ENCODE measurements around the gene DNM3. TPM values are rescaled to one million over a fixed set of nuclear protein-coding genes. Genes with fewer than 3 reads are reported as not detected.

Gene DNM3
- total RNA-seq, 1 experiment from 2014 or later: 0.71 TPM

DNA sequence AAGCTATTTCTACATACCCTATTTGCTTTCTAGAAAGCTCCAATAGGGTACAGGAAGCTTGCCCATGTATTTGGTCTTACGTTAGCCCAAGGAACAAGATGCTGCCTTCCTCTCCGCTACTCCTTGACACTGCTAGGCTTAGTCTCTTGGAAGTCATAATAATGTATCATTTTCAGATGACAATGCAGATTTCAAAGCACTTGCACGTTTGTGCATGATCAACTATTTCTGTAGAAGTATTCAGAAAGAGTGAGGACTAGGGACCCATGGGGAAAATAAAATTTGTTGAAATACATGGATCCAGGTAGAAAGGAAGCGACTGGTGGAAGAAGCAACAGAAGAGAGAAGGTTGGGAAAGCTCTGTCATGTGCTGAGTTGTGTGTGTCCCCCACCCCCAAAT, 367.3 kb downstream of the DNM3 start:
- intact Hi-C loops (cut with micrococcal nuclease; ENCODE audit: unreplicated experiment): no loop called here
- no TSS peak for BruUV-seq (replicated peaks)
- Histone ChIP-seq H3K4me1 (ENCODE audit: insufficient read depth, low read length, poor library complexity, severe bottlenecking) (no peaks in the 10 kb centered on the region), H3K9me3 (ENCODE audit: low read depth, low read length, poor library complexity, severe bottlenecking) (no peaks in the 10 kb centered on the region), H3K36me3 (ENCODE audit: insufficient read depth, low read length, poor library complexity, severe bottlenecking) (no peaks in the 10 kb centered on the region), H3K27me3 (replicated peaks; ENCODE audit: insufficient read depth, low read depth, low read length, poor library complexity) (no peaks in the 10 kb centered on the region), H3K27ac (ENCODE audit: low read depth, low read length, poor library complexity, severe bottlenecking) (no peak overlapping the region), H3K4me3 (ENCODE audit: low read depth, low read length, poor library complexity, severe bottlenecking) (no peak overlapping the region)
- DNase-seq (ENCODE audit: low spot score): no peak
- CTCF ChIA-PET: no interaction called here
- POLR2A ChIA-PET (ENCODE audit: low non-redundant PET): no interaction called here
- no peak for TF ChIP-seq EZH2 (IDR thresholded peaks at IDR 0.05; ENCODE audit: borderline replicate concordance, low read depth, low read length, poor library complexity, severe bottlenecking)

DNA sequence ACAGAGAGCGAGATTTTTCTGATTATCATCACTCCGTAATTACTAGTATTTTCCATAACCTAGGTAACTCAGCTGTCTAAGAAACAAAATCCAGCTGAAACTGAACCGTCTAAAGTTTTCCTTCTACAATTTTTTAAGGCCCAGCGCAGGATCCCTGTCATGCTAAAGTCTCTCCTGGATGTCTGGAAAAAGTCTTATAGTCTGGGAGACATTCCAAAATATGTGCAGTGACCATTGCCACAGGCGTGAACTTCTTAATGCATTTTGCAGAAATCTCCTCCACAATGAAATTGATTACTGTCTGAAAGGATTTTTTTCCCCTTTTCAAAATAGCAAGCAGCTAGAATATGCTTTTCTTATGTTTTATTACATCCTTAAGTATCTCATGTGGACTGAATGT, 369.9 kb downstream of the DNM3 start:
- H3K4me1 ChIP-seq (ENCODE audit: insufficient read depth, low read length, poor library complexity, severe bottlenecking): no peaks in the 10 kb centered on the region
- H3K27ac ChIP-seq (ENCODE audit: low read depth, low read length, poor library complexity, severe bottlenecking): no peak overlapping the region
- no peaks in the 10 kb centered on the region for H3K9me3 ChIP-seq (ENCODE audit: low read depth, low read length, poor library complexity, severe bottlenecking)
- H3K36me3 ChIP-seq (ENCODE audit: insufficient read depth, low read length, poor library complexity, severe bottlenecking): no peaks in the 10 kb centered on the region
- ChIA-PET POLR2A (ENCODE audit: low non-redundant PET) (no interaction called here), CTCF (no interaction called here)
- no peak for DNase-seq (ENCODE audit: low spot score)
- H3K4me3 ChIP-seq (ENCODE audit: low read depth, low read length, poor library complexity, severe bottlenecking): no peak overlapping the region
- no peaks in the 10 kb centered on the region for H3K27me3 ChIP-seq (replicated peaks; ENCODE audit: insufficient read depth, low read depth, low read length, poor library complexity)
- TF ChIP-seq, protein P1, sequence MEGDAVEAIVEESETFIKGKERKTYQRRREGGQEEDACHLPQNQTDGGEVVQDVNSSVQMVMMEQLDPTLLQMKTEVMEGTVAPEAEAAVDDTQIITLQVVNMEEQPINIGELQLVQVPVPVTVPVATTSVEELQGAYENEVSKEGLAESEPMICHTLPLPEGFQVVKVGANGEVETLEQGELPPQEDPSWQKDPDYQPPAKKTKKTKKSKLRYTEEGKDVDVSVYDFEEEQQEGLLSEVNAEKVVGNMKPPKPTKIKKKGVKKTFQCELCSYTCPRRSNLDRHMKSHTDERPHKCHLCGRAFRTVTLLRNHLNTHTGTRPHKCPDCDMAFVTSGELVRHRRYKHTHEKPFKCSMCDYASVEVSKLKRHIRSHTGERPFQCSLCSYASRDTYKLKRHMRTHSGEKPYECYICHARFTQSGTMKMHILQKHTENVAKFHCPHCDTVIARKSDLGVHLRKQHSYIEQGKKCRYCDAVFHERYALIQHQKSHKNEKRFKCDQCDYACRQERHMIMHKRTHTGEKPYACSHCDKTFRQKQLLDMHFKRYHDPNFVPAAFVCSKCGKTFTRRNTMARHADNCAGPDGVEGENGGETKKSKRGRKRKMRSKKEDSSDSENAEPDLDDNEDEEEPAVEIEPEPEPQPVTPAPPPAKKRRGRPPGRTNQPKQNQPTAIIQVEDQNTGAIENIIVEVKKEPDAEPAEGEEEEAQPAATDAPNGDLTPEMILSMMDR (conservative IDR thresholded peaks at IDR 0.05; ENCODE audit: low read depth, low read length): no peak
- no peak for TF ChIP-seq EZH2 (IDR thresholded peaks at IDR 0.05; ENCODE audit: borderline replicate concordance, low read depth, low read length, poor library complexity, severe bottlenecking)
- BruUV-seq (replicated peaks): no TSS peak
- intact Hi-C loops (cut with micrococcal nuclease; ENCODE audit: unreplicated experiment): no loop called here

DNA sequence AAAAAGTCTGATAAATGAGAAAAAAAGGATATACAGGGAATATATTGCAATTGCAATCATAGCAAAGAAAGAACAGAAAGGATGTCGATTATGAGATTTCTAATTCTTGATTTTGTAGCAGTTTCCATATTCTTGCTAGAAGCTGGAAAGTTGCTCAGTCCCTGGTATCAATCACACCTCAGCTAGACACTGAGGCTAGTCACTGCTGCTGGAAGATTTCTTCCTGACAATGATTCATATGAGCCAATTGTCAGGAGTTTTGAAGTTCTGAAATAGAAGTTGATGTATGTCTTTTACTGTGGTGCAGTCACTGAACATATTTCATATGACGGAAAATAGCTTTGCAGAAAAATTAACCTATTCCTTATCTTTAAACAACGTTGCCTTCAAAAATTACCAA, 370.8 kb downstream of the DNM3 start:
- H3K36me3 ChIP-seq (ENCODE audit: insufficient read depth, low read length, poor library complexity, severe bottlenecking): no peaks in the 10 kb centered on the region
- no peak for TF ChIP-seq EZH2 (IDR thresholded peaks at IDR 0.05; ENCODE audit: borderline replicate concordance, low read depth, low read length, poor library complexity, severe bottlenecking)
- TF ChIP-seq, protein P1 (conservative IDR thresholded peaks at IDR 0.05; ENCODE audit: low read depth, low read length): no peak
- no peak overlapping the region for H3K4me3 ChIP-seq (ENCODE audit: low read depth, low read length, poor library complexity, severe bottlenecking)
- no peak overlapping the region for H3K27ac ChIP-seq (ENCODE audit: low read depth, low read length, poor library complexity, severe bottlenecking)
- no peaks in the 10 kb centered on the region for H3K27me3 ChIP-seq (replicated peaks; ENCODE audit: insufficient read depth, low read depth, low read length, poor library complexity)
- no peaks in the 10 kb centered on the region for H3K9me3 ChIP-seq (ENCODE audit: low read depth, low read length, poor library complexity, severe bottlenecking)
- CTCF ChIA-PET: no interaction called here
- POLR2A ChIA-PET (ENCODE audit: low non-redundant PET): no interaction called here
- no peaks in the 10 kb centered on the region for H3K4me1 ChIP-seq (ENCODE audit: insufficient read depth, low read length, poor library complexity, severe bottlenecking)
- DNase-seq (ENCODE audit: low spot score): no peak
- intact Hi-C loops (cut with micrococcal nuclease; ENCODE audit: unreplicated experiment): no loop called here
- no TSS peak for BruUV-seq (replicated peaks)

DNA sequence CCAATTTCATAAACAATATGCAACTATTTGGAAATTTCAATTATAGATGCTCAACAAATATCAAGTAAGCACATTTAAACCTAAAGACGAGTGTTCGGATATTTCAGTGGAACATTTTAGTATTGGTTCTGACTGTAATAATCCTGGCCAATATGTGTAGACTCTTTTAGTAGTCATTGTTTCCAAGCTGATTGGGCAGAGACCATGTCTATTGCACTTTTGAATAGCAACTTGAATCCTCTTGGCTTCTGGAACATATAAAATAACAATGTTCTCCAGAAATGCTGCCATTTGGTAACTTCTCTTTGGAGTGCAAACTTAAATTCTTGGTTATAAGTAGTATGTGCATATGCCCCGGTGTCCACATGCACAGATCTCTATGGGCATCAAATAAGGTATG, 373.7 kb downstream of the DNM3 start:
- ChIA-PET CTCF (no interaction called here), POLR2A (ENCODE audit: low non-redundant PET) (no interaction called here)
- no peak overlapping the region for H3K4me3 ChIP-seq (ENCODE audit: low read depth, low read length, poor library complexity, severe bottlenecking)
- BruUV-seq (replicated peaks): no TSS peak
- H3K27ac ChIP-seq (ENCODE audit: low read depth, low read length, poor library complexity, severe bottlenecking): no peak overlapping the region
- no peaks in the 10 kb centered on the region for H3K27me3 ChIP-seq (replicated peaks; ENCODE audit: insufficient read depth, low read depth, low read length, poor library complexity)
- intact Hi-C loops (cut with micrococcal nuclease; ENCODE audit: unreplicated experiment): no loop called here
- no peak for DNase-seq (ENCODE audit: low spot score)
- no peaks in the 10 kb centered on the region for H3K36me3 ChIP-seq (ENCODE audit: insufficient read depth, low read length, poor library complexity, severe bottlenecking)
- H3K9me3 ChIP-seq (ENCODE audit: low read depth, low read length, poor library complexity, severe bottlenecking): no peaks in the 10 kb centered on the region
- H3K4me1 ChIP-seq (ENCODE audit: insufficient read depth, low read length, poor library complexity, severe bottlenecking): no peaks in the 10 kb centered on the region
- no peak for TF ChIP-seq EZH2 (IDR thresholded peaks at IDR 0.05; ENCODE audit: borderline replicate concordance, low read depth, low read length, poor library complexity, severe bottlenecking)
- TF ChIP-seq, protein P1 (conservative IDR thresholded peaks at IDR 0.05; ENCODE audit: low read depth, low read length): no peak

Measured in A673 (cell line).